GM19452 (cell line): ENCODE data around the gene RCE1.

Experiments used
- ATAC-seq: cut with Tn5 transposase; IDR thresholded peaks from one replicate; pipeline ENCODE4 v1.9.1; 2021; ENCODE audit not compliant: unreplicated experiment

The RCE1 gene

DNA sequence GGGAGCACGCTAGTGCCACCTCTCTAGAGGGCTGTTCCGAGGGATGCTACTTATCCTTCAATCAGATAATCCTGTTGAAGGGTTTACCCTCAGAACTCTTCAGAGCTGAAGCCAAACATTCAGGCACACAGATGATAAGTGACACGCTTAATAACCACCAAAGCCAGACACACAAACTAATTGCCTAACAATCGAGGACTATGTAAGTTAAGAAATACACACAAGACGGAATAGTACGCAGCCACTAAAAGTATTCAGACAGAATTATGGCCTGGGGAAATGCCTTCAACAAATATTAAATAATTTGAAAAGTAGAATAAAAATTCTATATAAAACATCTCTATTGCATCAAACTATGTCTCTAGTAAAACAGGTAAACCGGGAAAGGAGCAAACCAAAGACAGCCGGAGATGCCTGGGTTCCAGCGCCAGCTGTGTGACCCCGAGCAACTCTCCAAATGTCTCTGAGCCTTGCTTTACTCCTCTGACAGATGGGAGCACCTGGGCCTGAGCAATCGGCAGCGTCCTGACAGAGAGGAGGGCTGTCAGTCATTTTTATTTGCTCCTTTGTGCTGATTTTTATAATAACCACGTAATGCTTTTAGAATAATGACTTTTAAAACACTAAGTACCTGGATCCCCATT is 25.0 kb downstream of the RCE1 start:
- ATAC-seq, result no peak

DNA sequence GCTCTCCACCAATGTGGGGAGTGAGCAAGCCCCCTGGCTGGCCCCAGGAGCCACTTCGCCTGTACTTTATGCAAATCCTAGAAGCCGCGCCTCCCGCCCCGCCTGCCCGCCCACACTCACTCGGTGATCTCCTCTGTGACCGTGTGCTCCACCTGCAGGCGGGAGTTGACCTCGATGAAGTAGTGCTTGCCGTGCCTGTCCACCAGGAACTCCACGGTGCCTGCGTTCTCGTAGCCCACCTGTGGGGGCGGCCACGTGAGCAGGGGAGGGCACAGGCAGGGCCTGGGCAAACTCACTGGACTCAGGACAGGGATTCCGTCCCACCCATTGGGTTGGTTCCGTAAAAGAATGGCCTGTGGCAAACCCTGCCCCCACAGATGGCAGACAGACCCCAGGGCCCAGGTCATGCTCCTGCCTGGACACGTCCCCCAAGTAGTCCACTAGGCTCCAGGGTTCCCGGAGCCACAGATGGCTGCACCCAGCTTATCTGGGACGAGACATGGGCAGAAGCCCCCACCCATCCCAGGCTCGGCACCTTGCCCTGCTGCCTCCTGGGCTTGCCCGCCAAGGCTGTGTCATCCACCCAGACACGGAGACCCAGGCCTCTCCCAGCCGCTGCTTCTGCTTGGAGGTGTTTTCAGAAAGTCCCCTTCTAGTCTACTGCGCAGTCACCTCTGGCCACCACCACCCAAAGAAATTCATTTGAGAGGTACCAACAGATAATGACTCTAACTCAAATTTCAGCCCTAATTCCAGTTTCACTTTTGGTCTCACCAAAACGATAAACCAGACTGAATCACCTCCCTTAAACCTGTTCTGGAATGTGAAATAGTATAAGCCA is 25.7 kb downstream of the RCE1 start:
- ATAC-seq, result peak; percentile 73

GRCh38 chr11:66869567-66869870 is 26.3 kb downstream of the RCE1 start:
- no peak for ATAC-seq

- ATAC-seq, result no peak
These were observed 26.9 kb downstream of the RCE1 start for GRCh38 chr11:66870131-66870530.

GRCh38 chr11:66870616-66871520 is 27.6 kb downstream of the RCE1 start:
- ATAC-seq, result no peak

- ATAC-seq, result no peak
These were observed 28.3 kb downstream of the RCE1 start for GRCh38 chr11:66871521-66871901.

- no peak for ATAC-seq
These were observed 31.0 kb downstream of the RCE1 start for GRCh38 chr11:66874232-66874631.

DNA sequence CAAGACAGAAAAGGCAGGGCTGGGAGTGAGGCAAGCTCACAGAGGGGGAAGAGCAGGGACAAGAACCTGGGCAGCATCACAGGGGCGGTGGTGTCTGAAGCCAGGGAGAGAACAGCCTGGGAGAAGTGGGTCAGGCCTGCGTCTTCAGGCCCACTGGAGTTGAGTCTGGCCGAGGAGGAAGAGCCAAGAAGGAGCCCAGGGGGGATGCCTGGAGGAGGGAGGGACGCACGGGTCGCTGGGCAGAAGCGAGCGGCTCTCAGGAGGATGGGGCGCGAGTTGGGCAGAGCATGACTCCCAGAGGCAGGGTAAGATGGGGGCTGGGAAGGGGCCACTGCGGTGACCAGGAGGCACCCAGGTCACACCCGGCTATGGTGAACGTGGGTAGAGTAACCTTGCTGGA is 32.1 kb downstream of the RCE1 start:
- no peak for ATAC-seq

DNA sequence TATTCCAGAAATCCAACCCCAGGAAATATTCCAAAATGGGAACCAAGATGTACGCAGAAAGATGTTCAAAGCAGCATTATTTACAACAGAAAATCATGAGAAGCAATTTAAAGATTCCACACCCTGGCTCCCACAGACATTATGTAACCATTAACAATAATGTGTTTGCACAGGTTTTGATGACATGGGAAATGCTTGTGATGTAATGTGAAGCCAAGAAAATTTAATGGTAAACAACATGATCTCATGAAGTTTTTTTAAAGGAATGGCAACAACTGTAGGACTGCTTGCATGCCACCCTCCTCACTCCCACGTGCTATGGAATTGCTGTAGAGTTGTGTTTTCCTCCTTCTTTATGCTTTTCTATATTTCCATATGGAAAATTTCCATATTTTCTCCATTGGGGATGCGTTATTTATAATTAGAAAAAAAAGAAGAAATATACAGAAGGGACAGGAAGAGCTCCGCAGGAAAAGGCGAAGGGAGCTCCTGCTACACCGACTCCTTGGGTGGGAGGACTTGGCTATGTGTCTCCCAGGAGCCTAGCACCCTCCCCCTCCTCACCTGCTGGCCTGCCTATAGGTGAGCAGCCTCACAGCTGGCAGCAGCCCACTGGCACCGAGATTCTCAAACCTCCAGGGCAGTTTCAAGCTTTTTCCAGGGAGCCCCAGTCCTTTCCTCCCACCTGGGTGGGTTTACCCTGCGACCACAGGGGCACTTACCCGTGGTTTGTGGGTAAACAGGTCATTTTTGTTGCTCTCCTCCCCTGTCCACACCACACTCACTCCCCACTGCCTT is 34.5 kb downstream of the RCE1 start:
- ATAC-seq, result no peak

- ATAC-seq, result no peak
These were observed 35.2 kb downstream of the RCE1 start for GRCh38 chr11:66878474-66878873.

GRCh38 chr11:66879000-66879399 is 35.8 kb downstream of the RCE1 start:
- ATAC-seq, result no peak

- no peak for ATAC-seq
These were observed 36.3 kb downstream of the RCE1 start for GRCh38 chr11:66879583-66879982.

DNA sequence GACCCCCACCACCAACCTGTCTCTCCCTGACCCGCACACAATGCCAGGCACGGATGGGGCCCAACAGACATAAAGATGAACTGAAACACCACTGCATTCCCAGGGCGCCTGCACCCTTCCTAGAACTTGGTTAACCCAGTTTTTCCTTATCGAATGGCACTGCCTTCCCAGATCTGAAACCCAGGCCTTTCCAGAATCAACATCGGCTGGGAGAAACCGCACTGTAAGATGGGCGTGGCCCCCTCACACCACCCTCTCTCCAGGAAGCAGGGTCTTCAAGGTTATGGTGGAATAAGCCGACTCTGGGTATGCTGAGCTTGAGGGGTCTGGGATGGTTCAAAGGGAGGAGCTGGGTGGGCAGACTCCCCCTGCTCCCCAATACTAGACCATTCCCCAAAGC is 36.8 kb downstream of the RCE1 start:
- ATAC-seq, result no peak

GRCh38 chr11:66880496-66881450 is 37.5 kb downstream of the RCE1 start:
- no peak for ATAC-seq

GRCh38 chr11:66881451-66881835 is 38.2 kb downstream of the RCE1 start:
- ATAC-seq, result no peak

DNA sequence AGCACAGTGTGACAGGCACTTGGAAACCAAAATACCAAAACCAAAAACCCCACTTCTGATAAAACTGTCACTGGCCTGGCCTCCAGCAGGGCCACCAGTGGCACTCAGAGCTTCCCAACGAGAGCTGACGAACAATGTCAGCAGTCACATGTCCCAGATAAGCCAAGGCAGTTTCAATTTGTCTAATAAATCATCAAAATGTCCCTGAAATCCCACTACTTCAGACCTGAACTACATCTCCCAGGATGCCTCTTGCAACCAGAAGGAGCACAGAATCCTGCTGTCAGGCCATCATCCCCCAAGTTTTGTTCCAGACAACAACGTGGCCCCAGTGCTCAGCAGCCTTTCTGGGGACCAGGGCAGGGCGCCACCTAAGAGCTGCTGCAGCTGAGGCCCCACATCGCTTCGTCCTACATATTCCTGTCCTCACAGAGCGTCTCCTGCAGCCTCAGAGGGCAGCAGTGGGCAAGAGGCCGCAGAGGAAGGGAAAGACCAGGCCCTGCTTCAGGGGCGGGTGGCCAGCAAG is 38.7 kb downstream of the RCE1 start:
- ATAC-seq, result no peak

DNA sequence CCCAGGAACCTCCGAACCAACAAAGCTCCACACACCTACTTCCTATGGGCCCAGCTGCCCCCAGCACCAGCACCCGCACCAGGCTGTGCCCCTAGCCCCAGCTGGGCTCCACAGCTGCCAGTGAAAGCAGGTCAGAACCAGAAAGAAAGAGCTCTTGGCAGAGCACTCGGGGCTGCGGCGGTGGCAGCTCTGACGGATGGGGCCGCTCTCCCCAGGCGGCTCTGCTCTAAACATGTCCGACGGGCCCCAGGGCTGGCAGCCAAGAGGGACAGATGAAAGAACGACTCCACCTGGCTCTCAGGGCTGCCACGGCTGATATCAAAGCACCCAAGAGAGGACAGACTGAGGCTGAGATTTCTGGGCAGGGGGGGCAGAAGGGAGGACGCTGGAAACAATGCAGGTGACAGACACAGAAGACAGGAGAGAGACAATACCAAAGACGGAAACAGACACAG is 39.3 kb downstream of the RCE1 start:
- ATAC-seq, result no peak

- no peak for ATAC-seq
These were observed 40.0 kb downstream of the RCE1 start for GRCh38 chr11:66883016-66883965.
